T-helper 17 cell (primary cell): ENCODE measurements around the gene IL36RN. TPM values are rescaled to one million over a fixed set of nuclear protein-coding genes. Genes with fewer than 3 reads are reported as not detected.

Experiments
- ATAC-seq: fragments of 150-1000 bp; cut with Tn5 transposase; 2 replicates; pipeline ENCODE4 v1.10.0; 2021; ENCODE audit warnings: mild to moderate bottlenecking, moderate library complexity
- DNase-seq, 3 donors: peaks; one replicate each; pipeline versions ENCODE4 v3.0.0 to v3.0.0-alpha.2; 2020 to 2021
- H3K9me3 ChIP-seq: one replicate; pipeline ENCODE4 v1.7.0; 2013; ENCODE audit warnings: low read length, mild to moderate bottlenecking; ENCODE audit not compliant: control insufficient read depth, poor library complexity, severe bottlenecking
- H3K27ac Mint-ChIP-seq: one replicate; pipeline ENCODE4 v1.8.0; 2022; ENCODE audit warnings: mild to moderate bottlenecking, moderate library complexity, mixed read lengths
- H3K27me3 Mint-ChIP-seq: one replicate; pipeline ENCODE4 v1.8.0; 2022; ENCODE audit warnings: mixed read lengths
- H3K36me3 Mint-ChIP-seq: one replicate; pipeline ENCODE4 v1.8.0; 2022; ENCODE audit warnings: low read depth, mixed read lengths
- H3K4me1 Mint-ChIP-seq: one replicate; pipeline ENCODE4 v1.8.0; 2022; ENCODE audit warnings: mild to moderate bottlenecking, mixed read lengths
- H3K4me3 Mint-ChIP-seq: one replicate; pipeline ENCODE4 v1.8.0; 2022; ENCODE audit warnings: mild to moderate bottlenecking, moderate library complexity, mixed read lengths
- total RNA-seq, 4 donors: library from RNA in 2 of 4; stranded (reverse) in 2 of 4; gene quantifications; one replicate each; pipeline ENCODE4 v1.2.3 and lab custom pipeline; 2022 to 2026

The IL36RN gene
- total RNA-seq, 2 donors from 2014 or later, result not detected

DNA sequence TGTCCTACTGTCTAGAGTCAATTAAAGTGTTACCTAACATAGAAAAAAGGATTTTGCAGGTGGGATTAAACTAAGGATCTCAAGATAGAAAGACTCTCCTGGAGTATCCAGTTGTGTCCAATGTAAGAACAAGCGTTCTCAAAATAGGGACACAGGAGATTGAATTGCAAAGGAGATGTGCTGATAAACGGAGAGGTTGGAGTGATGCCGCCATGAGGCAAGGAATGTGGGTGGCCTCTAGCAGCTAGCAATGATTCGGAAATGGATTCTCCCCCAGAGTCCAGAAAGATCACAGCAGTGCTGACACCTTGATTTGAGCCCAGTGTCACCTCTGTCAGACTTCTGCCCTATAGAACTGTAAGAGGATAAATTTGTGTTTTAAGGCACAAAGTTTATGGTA, 44.3 kb downstream of the IL36RN start:
- H3K9me3 ChIP-seq, result no peaks in the 10 kb centered on the region
- ATAC-seq (no peak), DNase-seq (no peak)
- no peak overlapping the region for H3K27ac Mint-ChIP-seq
- peaks cover 2% of the 10 kb centered on the region for H3K36me3 Mint-ChIP-seq
- peaks cover 6% of the 10 kb centered on the region for H3K4me1 Mint-ChIP-seq
- peaks cover 7% of the 10 kb centered on the region for H3K27me3 Mint-ChIP-seq
- H3K4me3 Mint-ChIP-seq, result no peak overlapping the region

GRCh38 chr2:113104054-113104611, 45.1 kb downstream of the IL36RN start:
- Mint-ChIP-seq H3K4me3 (no peak overlapping the region), H3K27ac (no peak overlapping the region), H3K36me3 (peaks cover 2% of the 10 kb centered on the region), H3K27me3 (peaks cover 14% of the 10 kb centered on the region), H3K4me1 (peaks cover 7% of the 10 kb centered on the region)
- no peaks in the 10 kb centered on the region for H3K9me3 ChIP-seq
- DNase-seq (no peak), ATAC-seq (no peak)

- Mint-ChIP-seq H3K27me3 (peaks cover 19% of the 10 kb centered on the region), H3K27ac (no peak overlapping the region), H3K4me1 (peaks cover 7% of the 10 kb centered on the region), H3K4me3 (no peak overlapping the region), H3K36me3 (peaks cover 2% of the 10 kb centered on the region)
- DNase-seq (no peak), ATAC-seq (no peak)
- no peaks in the 10 kb centered on the region for H3K9me3 ChIP-seq
Observed at GRCh38 chr2:113105047-113105785, 46.2 kb downstream of the IL36RN start.

DNA sequence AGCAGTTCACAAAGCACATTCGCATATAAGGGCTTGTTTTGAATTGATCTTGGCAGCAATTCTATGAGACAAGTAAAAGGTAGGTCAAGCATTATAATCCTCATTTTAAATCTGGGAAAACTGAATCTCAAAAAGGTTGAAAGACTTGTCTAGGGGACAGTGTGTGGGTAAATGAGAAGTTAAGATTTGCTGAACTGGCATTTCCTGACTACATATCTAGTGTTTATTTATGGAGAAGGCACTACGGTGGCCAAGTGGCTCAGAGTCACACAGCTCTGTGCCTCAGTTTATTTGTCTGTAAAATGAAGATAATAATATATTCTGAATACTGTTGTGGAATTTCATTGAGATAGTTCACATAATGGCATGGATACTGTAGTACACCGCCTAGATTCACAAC, 52.1 kb downstream of the IL36RN start:
- Mint-ChIP-seq H3K4me1 (peaks cover 4% of the 10 kb centered on the region), H3K27ac (no peak overlapping the region), H3K4me3 (no peak overlapping the region), H3K36me3 (no peaks in the 10 kb centered on the region), H3K27me3 (peaks cover 23% of the 10 kb centered on the region)
- no peaks in the 10 kb centered on the region for H3K9me3 ChIP-seq
- ATAC-seq (no peak), DNase-seq (no peak)

GRCh38 chr2:113111823-113112287, 52.9 kb downstream of the IL36RN start:
- ATAC-seq (no peak), DNase-seq (no peak)
- Mint-ChIP-seq H3K4me1 (peaks cover 6% of the 10 kb centered on the region), H3K4me3 (no peak overlapping the region), H3K36me3 (no peaks in the 10 kb centered on the region), H3K27me3 (peaks cover 21% of the 10 kb centered on the region), H3K27ac (no peak overlapping the region)
- H3K9me3 ChIP-seq, result no peaks in the 10 kb centered on the region

DNA sequence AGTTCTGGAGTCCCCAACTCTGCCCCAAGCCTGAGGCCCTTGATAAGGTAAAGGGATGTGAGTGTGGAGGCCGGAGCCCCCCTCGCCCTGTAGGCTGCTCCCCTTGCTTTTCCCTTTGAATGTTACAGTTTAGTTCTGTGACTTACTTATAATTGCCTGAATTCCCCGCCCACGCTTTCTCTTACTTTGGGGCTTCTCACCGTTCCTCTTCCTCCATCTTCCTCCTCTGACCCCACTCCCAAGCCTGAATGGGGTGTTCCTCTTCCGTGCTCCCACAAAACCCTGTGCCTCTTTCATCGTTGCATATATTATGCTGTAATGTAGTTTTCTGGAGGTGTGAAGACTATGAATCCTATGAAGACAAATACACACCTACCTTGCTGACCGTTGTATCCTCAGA, 53.4 kb downstream of the IL36RN start:
- Mint-ChIP-seq H3K36me3 (no peaks in the 10 kb centered on the region), H3K27ac (no peak overlapping the region), H3K4me1 (peaks cover 6% of the 10 kb centered on the region), H3K27me3 (peaks cover 17% of the 10 kb centered on the region), H3K4me3 (no peak overlapping the region)
- H3K9me3 ChIP-seq, result no peaks in the 10 kb centered on the region
- ATAC-seq, result no peak
- no peak for DNase-seq

DNA sequence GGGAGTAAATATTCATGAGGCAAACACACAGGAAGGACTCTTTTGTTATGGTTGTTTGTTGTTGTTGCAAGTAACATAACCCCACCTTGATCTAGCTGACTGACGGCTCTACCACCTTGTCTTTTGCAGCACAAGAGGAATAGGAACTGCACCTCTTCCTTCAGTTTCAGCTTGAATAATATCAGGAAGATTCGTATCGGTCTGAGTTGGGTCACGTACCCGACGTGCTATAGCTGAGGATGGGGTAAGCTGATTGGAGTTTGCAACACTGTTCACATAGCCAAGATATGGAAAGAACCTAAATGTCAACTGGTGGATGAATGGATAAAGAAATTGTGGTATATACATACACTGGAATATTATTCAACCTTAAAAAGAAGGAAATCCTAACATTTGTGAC, 53.9 kb downstream of the IL36RN start:
- H3K4me1 Mint-ChIP-seq, result peaks cover 6% of the 10 kb centered on the region
- DNase-seq (no peak), ATAC-seq (no peak)
- H3K4me3 Mint-ChIP-seq, result no peak overlapping the region
- H3K36me3 Mint-ChIP-seq, result no peaks in the 10 kb centered on the region
- peaks cover 17% of the 10 kb centered on the region for H3K27me3 Mint-ChIP-seq
- H3K27ac Mint-ChIP-seq, result no peak overlapping the region
- no peaks in the 10 kb centered on the region for H3K9me3 ChIP-seq

- H3K4me1 Mint-ChIP-seq, result peaks cover 4% of the 10 kb centered on the region
Observed at GRCh38 chr2:113113807-113114206, 54.8 kb downstream of the IL36RN start.

More at GRCh38 chr2:113113807-113114206, 54.8 kb downstream of the IL36RN start:
- H3K9me3 ChIP-seq, result no peaks in the 10 kb centered on the region
- ATAC-seq (no peak), DNase-seq (no peak)
- Mint-ChIP-seq H3K36me3 (no peaks in the 10 kb centered on the region), H3K27ac (no peak overlapping the region), H3K27me3 (peaks cover 10% of the 10 kb centered on the region), H3K4me3 (no peak overlapping the region)

Other genes starting within 250 kb of the IL36RN start
- gene IL1B, start 222.4 kb upstream of the IL36RN start, total RNA-seq, result 10 to 100 TPM; 30.8 to 61.2 TPM
- gene IL37, start 148.0 kb upstream of the IL36RN start, total RNA-seq, result not detected
- not detected for gene IL36G, start 81.2 kb upstream of the IL36RN start, total RNA-seq
- not detected for gene IL36A, start 53.7 kb upstream of the IL36RN start, total RNA-seq
- gene IL36B, start 6.3 kb upstream of the IL36RN start, total RNA-seq, result not detected
- not detected for gene IL1F10, start 8.8 kb downstream of the IL36RN start, total RNA-seq
- 1 to 10 TPM in 1 of 2 donors, under 1 TPM in 1; 0.68 to 1.2 TPM for gene IL1RN, start 68.4 kb downstream of the IL36RN start, total RNA-seq
- 100 to 1,000 TPM; 141 to 160 TPM for gene PSD4, start 114.8 kb downstream of the IL36RN start, total RNA-seq
- gene PAX8, start 219.7 kb downstream of the IL36RN start, total RNA-seq, result 1 to 10 TPM in 1 of 2 donors, under 1 TPM in 1; 0.21 to 1.4 TPM